ENCODE data around the gene KCNJ8.
"Not testable (repeated sequence)": the region's sequence is repeated elsewhere in the genome, so short reads cannot be mapped to it uniquely, and the experiment has no call there.

Gene KCNJ8

GRCh38 chr12:21782723-21783122 is 8.2 kb upstream of the KCNJ8 start:
- DNase-seq: not testable (repeated sequence)

- DNase-seq: no peak
Measured at GRCh38 chr12:21780786-21781185, 6.3 kb upstream of the KCNJ8 start.

- DNase-seq: no peak
Measured at GRCh38 chr12:21776175-21776574, 1.7 kb upstream of the KCNJ8 start.

- no peak for DNase-seq
Measured at GRCh38 chr12:21775133-21775820, 771 bp upstream of the KCNJ8 start.

- no peak for DNase-seq
Measured at GRCh38 chr12:21773806-21774205, 700 bp downstream of the KCNJ8 start.

- no peak for DNase-seq
Measured at GRCh38 chr12:21773263-21773741, 1.2 kb downstream of the KCNJ8 start.

GRCh38 chr12:21771311-21771710 is 3.2 kb downstream of the KCNJ8 start:
- no peak for DNase-seq

GRCh38 chr12:21769307-21769706 is 5.2 kb downstream of the KCNJ8 start:
- DNase-seq: no peak

- no peak for DNase-seq
Measured at GRCh38 chr12:21766403-21766802, 8.1 kb downstream of the KCNJ8 start.

GRCh38 chr12:21764950-21765349 is 9.6 kb downstream of the KCNJ8 start:
- DNase-seq: no peak

- DNase-seq: no peak
Measured at GRCh38 chr12:21764065-21764464, 10.4 kb downstream of the KCNJ8 start.

- no peak for DNase-seq
Measured at GRCh38 chr12:21763531-21763930, 11.0 kb downstream of the KCNJ8 start.

- DNase-seq: no peak
Measured at GRCh38 chr12:21759737-21760136, 14.8 kb downstream of the KCNJ8 start.

- DNase-seq: no peak
Measured at GRCh38 chr12:21757735-21758134, 16.8 kb downstream of the KCNJ8 start.

- DNase-seq: no peak
Measured at GRCh38 chr12:21756699-21757098, 17.8 kb downstream of the KCNJ8 start.

GRCh38 chr12:21751517-21751916 is 23.0 kb downstream of the KCNJ8 start:
- no peak for DNase-seq

- DNase-seq: no peak
Measured at GRCh38 chr12:21745258-21745657, 29.2 kb downstream of the KCNJ8 start.

GRCh38 chr12:21731144-21731543 is 43.4 kb downstream of the KCNJ8 start:
- DNase-seq: no peak

GRCh38 chr12:21725731-21726130 is 48.8 kb downstream of the KCNJ8 start:
- DNase-seq: no peak

GRCh38 chr12:21718944-21719650 is 55.4 kb downstream of the KCNJ8 start:
- DNase-seq: no peak

GRCh38 chr12:21718403-21718802 is 56.1 kb downstream of the KCNJ8 start:
- no peak for DNase-seq

- no peak for DNase-seq
Measured at GRCh38 chr12:21717767-21718166, 56.7 kb downstream of the KCNJ8 start.

- no peak for DNase-seq
Measured at GRCh38 chr12:21715386-21715785, 59.1 kb downstream of the KCNJ8 start.

All from NCI-H187 (cell line).